ENCODE data around the gene SYNJ1. TPM values are rescaled to one million over a fixed set of nuclear protein-coding genes. Genes with fewer than 3 reads are reported as not detected.

SYNJ1 gene
- total and polyA plus RNA-seq, 2 of the 13 experiments (the other 11 are each of a cell fraction or from before 2014, with no cell fraction given), result 2.0 to 2.7 TPM

DNA sequence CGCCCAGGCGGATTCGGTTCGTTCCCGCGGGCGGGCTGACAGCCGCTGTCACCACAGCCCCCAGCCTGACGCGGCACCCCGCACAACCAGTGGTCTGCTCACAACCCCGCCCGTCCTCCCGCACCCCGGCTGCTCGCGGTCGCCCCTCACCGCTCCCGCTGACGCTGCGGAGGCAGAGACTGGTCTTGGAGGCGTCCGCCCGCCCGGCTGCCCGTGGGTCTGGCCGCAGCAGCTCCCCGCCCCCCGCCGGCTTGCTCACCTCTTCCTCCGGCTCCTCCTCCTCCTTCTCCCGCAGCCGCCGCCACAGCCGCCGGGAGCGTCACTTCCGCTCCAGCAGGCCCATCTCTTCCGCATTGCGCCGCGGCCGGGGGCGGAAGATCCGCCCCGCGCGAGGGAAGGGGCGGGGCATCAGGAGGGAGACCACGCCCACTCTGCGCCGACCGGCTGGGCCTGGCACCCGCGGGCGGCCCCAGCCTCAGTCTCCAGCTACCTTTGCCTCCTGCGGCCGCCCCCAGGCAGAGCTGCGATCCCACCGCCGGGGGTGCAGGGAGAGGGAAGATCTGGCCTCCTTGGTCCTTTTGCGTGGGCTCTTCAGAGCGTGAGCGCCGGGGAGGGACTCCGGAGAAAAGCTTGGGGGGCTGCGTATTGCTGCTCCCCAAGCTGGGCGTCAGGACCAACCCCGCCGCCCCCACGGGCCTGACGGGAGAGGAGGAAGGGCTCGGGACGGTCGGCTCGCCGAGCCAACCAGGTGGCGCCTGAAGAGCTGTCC, at the start of gene SYNJ1 (continued):
- TF ChIP-seq ZNF792 (CRISPR knock-in tag; IDR thresholded peaks at IDR 0.05) (peak; percentile 69), ZNF781 (CRISPR knock-in tag; IDR thresholded peaks at IDR 0.05; ENCODE audit: borderline replicate concordance, not compliant biosample characterization) (peak; percentile 75), E2F5 (CRISPR knock-in tag; conservative IDR thresholded peaks at IDR 0.05) (no peak), ZNF441 (CRISPR knock-in tag; IDR thresholded peaks at IDR 0.05; ENCODE audit: borderline replicate concordance) (peak; percentile 88), NFKBIZ (CRISPR knock-in tag; IDR thresholded peaks at IDR 0.05) (0 out of 2 replicates have a peak, but pooled peaks have one; percentile 59), ISX (CRISPR knock-in tag; conservative IDR thresholded peaks at IDR 0.05) (no peak), DZIP1 (CRISPR knock-in tag; IDR thresholded peaks at IDR 0.05) (peak; percentile 76; the same call in 1 of the 2 replicates), CENPBD1 (CRISPR knock-in tag; IDR thresholded peaks at IDR 0.05; ENCODE audit: borderline replicate concordance, low read depth) (no peak), NFYC (CRISPR knock-in tag; IDR thresholded peaks at IDR 0.05) (peak; percentile 44; the same call in 1 of the 2 replicates), ETV5 (CRISPR knock-in tag; IDR thresholded peaks at IDR 0.05; ENCODE audit: borderline replicate concordance) (peak; percentile 68; the same call in 1 of the 2 replicates), SIX4 (CRISPR knock-in tag; IDR thresholded peaks at IDR 0.05) (0 out of 2 replicates have a peak, but pooled peaks have one; percentile 46), LCORL (IDR thresholded peaks at IDR 0.05) (no peak), LCORL (CRISPR knock-in tag; IDR thresholded peaks at IDR 0.05) (peak; percentile 26; the same call in 1 of the 2 replicates), NFKB2 (CRISPR knock-in tag; IDR thresholded peaks at IDR 0.05; ENCODE audit: borderline replicate concordance) (peak; percentile 91; the same call in 1 of the 2 replicates), SMARCE1 (IDR thresholded peaks at IDR 0.05; ENCODE audit: borderline replicate concordance) (no peak)
- TF ChIP-seq, protein P1, sequence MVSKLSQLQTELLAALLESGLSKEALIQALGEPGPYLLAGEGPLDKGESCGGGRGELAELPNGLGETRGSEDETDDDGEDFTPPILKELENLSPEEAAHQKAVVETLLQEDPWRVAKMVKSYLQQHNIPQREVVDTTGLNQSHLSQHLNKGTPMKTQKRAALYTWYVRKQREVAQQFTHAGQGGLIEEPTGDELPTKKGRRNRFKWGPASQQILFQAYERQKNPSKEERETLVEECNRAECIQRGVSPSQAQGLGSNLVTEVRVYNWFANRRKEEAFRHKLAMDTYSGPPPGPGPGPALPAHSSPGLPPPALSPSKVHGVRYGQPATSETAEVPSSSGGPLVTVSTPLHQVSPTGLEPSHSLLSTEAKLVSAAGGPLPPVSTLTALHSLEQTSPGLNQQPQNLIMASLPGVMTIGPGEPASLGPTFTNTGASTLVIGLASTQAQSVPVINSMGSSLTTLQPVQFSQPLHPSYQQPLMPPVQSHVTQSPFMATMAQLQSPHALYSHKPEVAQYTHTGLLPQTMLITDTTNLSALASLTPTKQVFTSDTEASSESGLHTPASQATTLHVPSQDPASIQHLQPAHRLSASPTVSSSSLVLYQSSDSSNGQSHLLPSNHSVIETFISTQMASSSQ (IDR thresholded peaks at IDR 0.05; ENCODE audit: low read depth), result no peak
- TF ChIP-seq, protein P1 (CRISPR knock-in tag; IDR thresholded peaks at IDR 0.05; ENCODE audit: borderline replicate concordance), result peak; percentile 34; the same call in 1 of the 2 replicates
- TF ChIP-seq, protein P2, sequence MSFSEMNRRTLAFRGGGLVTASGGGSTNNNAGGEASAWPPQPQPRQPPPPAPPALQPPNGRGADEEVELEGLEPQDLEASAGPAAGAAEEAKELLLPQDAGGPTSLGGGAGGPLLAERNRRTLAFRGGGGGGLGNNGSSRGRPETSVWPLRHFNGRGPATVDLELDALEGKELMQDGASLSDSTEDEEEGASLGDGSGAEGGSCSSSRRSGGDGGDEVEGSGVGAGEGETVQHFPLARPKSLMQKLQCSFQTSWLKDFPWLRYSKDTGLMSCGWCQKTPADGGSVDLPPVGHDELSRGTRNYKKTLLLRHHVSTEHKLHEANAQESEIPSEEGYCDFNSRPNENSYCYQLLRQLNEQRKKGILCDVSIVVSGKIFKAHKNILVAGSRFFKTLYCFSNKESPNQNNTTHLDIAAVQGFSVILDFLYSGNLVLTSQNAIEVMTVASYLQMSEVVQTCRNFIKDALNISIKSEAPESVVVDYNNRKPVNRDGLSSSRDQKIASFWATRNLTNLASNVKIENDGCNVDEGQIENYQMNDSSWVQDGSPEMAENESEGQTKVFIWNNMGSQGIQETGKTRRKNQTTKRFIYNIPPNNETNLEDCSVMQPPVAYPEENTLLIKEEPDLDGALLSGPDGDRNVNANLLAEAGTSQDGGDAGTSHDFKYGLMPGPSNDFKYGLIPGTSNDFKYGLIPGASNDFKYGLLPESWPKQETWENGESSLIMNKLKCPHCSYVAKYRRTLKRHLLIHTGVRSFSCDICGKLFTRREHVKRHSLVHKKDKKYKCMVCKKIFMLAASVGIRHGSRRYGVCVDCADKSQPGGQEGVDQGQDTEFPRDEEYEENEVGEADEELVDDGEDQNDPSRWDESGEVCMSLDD (CRISPR knock-in tag; IDR thresholded peaks at IDR 0.05; ENCODE audit: borderline replicate concordance), result peak; percentile 76
